LNCaP clone FGC (cell line): ENCODE data around the gene ITPR1.

Experiments used
- DNase-seq: peaks from one replicate; pipeline ENCODE4 v3.0.0-alpha.2; 2011; ENCODE audit warnings: low read depth
- H3K4me3 ChIP-seq: 2 replicates; pipeline ENCODE4 v1.5.1; 2011; ENCODE audit warnings: mild to moderate bottlenecking, low read depth, low read length, control low read depth
- TF ChIP-seq, protein P1 (sequence below): IDR thresholded peaks from 2 replicates; pipeline ENCODE4 v1.5.1; 2012; ENCODE audit warnings: mild to moderate bottlenecking; ENCODE audit not compliant: control insufficient read depth, insufficient read depth; ENCODE audit errors: extremely low read depth

The ITPR1 gene

DNA sequence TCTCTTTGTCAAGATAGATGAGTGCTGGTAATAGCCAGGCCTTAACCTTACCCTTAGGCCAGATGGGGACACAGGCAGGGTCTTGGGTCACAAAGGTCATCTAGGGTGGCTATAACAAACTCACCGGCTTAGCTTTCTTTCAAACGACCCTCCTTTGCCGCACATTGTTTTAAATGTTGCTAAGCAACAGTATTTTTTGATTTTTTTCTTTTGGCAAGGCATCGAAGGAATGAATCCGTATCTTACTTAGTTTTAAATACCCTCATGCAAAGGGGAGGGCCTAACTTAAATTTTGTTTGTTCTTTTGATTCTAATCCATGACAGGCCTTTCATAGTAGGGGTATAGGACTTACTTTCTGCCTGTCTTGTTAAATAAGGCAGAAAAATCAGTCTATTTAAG lies 35.2 kb downstream of the ITPR1 start:
- H3K4me3 ChIP-seq = no peak overlapping the region
- no peak for DNase-seq
- TF ChIP-seq, protein P1, sequence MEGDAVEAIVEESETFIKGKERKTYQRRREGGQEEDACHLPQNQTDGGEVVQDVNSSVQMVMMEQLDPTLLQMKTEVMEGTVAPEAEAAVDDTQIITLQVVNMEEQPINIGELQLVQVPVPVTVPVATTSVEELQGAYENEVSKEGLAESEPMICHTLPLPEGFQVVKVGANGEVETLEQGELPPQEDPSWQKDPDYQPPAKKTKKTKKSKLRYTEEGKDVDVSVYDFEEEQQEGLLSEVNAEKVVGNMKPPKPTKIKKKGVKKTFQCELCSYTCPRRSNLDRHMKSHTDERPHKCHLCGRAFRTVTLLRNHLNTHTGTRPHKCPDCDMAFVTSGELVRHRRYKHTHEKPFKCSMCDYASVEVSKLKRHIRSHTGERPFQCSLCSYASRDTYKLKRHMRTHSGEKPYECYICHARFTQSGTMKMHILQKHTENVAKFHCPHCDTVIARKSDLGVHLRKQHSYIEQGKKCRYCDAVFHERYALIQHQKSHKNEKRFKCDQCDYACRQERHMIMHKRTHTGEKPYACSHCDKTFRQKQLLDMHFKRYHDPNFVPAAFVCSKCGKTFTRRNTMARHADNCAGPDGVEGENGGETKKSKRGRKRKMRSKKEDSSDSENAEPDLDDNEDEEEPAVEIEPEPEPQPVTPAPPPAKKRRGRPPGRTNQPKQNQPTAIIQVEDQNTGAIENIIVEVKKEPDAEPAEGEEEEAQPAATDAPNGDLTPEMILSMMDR = no peak

DNA sequence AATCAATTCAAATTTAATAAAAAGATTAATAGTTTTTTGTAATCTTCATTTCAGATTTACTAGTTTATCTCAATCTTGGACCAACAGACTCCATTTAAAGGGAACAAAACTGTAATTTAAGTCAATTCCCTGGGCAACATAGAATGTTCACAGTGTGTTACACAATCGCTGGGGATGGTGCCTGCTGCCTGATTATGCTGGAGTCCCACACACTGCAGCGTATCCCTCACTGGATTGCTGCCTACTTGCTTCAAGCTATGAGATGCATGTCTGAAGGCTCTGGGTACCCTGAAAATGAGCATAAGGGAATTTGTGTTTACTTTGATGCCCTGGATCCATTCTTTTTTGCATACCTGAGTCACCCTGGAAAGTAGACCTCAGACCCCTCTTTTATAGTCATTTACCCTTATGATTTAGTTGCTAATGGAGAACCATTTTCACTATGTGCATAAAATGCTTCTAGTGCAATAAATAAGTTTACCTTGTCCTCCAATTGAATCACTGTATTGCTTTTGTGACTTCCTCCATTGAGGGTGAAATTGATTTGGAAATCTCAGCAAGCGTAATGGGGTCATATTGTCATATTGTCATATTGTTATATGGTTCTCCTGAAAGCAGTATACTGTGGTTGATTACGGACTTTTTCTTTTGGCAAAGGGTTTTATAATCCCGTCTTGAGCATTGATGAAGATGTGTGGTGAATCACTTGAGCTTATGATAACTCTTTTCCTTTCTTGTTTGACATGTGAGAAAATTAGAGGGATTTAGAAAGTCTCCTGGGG lies 35.9 kb downstream of the ITPR1 start:
- DNase-seq = no peak
- TF ChIP-seq, protein P1 = no peak
- H3K4me3 ChIP-seq = no peak overlapping the region

DNA sequence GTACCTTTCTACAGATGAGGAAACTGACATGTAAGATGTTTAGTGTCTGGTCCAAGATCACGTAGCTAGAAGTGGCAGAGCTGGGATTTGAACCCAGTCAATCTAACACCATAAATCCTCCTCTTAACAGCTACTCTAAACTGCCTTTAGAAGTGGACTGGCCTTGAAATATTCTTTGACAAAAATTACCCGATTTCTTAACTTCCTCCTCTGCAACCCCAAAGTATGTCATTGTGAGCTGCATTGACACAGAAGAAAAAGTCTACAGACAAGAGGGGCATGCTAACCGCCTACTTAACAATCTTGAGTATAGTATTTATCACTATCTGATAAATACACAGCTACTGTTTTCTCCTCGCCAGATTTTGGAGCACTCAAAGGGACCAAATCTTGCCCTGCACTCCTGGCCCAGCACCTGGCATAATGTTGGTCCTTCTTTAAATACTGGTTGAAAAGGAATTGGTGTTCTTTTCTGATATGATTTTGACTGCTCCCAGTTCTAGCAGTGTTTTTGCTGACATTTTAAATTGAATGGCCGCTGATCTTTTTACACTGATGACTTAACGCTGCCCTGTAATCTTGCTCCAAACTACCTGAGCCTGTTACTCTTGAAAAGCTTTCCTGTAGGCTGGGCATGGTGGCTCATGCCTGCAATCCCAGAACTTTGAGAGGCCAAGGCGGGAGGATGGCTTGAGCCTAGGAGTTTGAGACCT lies 36.9 kb downstream of the ITPR1 start:
- no peak overlapping the region for H3K4me3 ChIP-seq
- TF ChIP-seq, protein P1 = no peak
- no peak for DNase-seq

DNA sequence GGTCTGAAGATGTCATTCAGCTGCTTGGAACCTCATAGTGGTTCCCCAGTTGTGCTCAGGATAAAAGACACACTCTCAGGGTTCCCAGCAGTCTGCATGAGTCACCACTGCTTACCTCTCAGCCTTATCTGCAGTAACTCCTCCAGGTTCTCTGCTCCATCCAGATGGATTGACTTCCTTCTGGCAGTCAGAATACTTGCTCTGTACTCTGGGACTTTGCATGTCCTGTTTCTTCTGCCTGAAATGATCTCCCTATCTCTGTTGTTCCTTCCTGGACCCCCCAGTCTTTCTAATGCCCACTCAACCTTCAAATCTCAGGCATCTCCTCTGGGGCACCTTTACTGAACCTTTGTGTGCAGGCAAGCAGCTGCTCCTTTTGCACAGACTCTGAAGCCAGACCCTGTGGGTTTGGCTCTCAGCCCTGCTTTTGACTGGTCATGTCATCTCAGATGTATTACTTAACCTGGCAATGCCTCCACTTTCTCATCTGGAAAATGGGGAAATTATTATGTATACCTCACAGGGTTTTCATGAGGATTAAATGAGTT lies 38.4 kb downstream of the ITPR1 start:
- DNase-seq = no peak

DNA sequence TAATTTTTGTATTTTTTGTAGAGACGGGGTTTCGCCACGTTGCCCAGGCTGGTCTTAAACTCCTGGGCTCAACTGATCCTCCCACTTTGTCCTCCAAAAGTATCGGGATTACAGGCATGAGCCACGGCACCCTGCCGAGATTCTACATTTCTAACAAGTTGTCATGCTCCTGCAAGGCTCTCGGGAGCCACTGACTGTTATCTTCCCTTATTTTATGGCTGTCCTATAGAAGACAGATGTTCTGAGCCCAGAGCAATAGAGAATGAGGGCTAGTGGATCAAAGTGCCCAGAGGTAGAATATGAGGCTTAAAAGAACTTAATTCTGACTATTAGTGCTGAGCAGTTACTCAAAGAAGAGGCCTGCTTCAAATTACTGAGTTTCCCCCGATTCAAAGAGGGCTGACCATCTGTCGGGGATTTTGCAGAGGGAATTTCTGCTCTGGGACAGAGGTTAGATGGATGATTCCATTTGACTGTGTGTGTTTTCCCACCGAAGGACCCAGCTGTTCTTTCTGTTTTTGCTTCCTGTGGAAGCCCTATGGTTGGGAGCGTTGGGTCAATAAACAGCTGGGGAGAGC lies 39.5 kb downstream of the ITPR1 start:
- H3K4me3 ChIP-seq = no peak overlapping the region
- TF ChIP-seq, protein P1 = no peak
- no peak for DNase-seq

More for the DNA sequence above, 38.4 kb downstream of the ITPR1 start:
- TF ChIP-seq, protein P1 = no peak
- no peak overlapping the region for H3K4me3 ChIP-seq

DNA sequence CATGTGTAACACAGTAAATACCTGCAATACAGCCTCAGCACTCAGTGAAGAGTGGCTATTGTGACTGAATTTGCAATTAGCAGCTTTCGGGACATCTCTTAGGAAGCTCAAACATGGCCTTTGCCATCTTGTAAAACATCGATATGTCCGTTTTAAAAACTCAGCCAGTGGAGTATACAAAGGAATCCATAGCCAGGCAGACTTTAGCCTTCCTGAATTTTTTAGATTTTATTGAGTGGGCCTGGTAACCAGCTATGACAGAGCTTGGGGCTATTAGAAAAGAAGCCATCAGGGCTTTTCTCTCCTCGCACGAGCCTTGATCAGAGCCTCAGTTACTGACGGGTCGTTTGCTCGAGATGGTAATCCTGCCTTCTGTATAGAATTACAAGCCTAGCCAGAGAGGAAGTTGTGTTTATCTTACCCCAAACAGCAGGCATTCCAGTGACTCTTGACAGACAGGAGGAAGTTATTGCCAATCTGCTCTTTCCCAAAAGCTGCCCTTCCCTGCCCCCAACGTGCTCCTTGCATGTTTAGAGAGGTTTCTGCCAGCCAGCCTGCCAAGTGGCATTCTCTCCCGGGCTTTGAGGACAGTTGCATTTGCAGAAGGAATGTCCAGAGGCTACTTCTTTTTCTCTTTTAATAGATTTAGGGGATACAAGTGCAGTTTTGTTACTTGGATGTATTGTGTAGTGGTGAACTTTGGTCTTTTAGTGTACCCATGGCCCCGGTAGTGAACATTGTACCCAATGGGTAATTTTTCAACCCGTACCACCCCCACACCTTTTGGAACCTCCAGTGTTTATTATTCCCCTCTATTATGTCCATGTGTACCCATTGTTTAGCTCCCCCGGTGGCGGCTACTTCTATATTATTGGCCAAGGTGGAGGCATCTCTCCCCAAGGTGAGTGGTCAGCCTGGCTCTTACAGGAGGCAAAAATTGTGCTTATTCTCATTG lies 40.6 kb downstream of the ITPR1 start:
- no peak overlapping the region for H3K4me3 ChIP-seq
- peak; percentile 30 for DNase-seq
- TF ChIP-seq, protein P1 = 0 out of 2 replicates have a peak, but pooled peaks have one; percentile 4
